T-cell (primary cell): ENCODE measurements around the gene DOCK4. TPM values are rescaled to one million over a fixed set of nuclear protein-coding genes. Genes with fewer than 3 reads are reported as not detected.

ENCODE experiments used
- ATAC-seq, 4 experiments: fragments of 200-7000 bp in 3 of 4; fragments of 150-1000 bp in 1 of 4; cut with Tn5 transposase; replicated peaks in 1 of 4; 1 replicate in 3 of 4; 2 replicates in 1 of 4; pipeline ENCODE4 v1.10.0; 2021; ENCODE audit warnings: moderate library complexity in 3 of 4, mild to moderate bottlenecking in 2 of 4, moderate number of reproducible peaks in 1 of 4
- CTCF ChIA-PET, 2 donors: fragments of 300-600 bp; sonication (Branson Sonifier 250); formaldehyde crosslinking; loops; one replicate each; lab custom pipeline; 2022; ENCODE audit warnings: antibody characterized with exemption in 2 of 2; lab: Charles Lee
- POLR2A ChIA-PET, 2 donors: fragments of 300-600 bp; sonication (Branson Sonifier 250); formaldehyde crosslinking; loops; one replicate each; lab custom pipeline; 2022; ENCODE audit warnings: antibody characterized with exemption in 2 of 2; lab: Charles Lee
- DNase-seq, 35 experiments: peaks; one replicate each; pipeline versions ENCODE4 v3.0.0 to v3.0.0-alpha.2; 2013 to 2023
- H3K27ac ChIP-seq: one replicate; pipeline ENCODE4 v1.5.1; 2013; ENCODE audit warnings: low read length
- H3K27me3 ChIP-seq, 2 experiments: replicated peaks in 1 of 2; 1 replicate in 1 of 2; 2 replicates in 1 of 2; pipeline versions ENCODE4 v1.6.1 to v1.7.0; 2013; ENCODE audit warnings: low read length in 1 of 2, mixed read lengths in 1 of 2; ENCODE audit not compliant: control insufficient read depth in 2 of 2, insufficient read depth in 2 of 2; ENCODE audit errors: extremely low read depth in 1 of 2
- H3K36me3 ChIP-seq, 2 donors: 1 replicate in 1 of 2; 2 replicates in 1 of 2; pipeline versions ENCODE4 v1.6.1 to v1.7.0; 2013; ENCODE audit warnings: low read length in 1 of 2; ENCODE audit not compliant: control insufficient read depth in 2 of 2, insufficient read depth in 1 of 2; ENCODE audit errors: extremely low read depth in 1 of 2
- H3K4me1 ChIP-seq, 2 experiments: 1 replicate in 1 of 2; 2 replicates in 1 of 2; pipeline versions ENCODE4 v1.6.1 to v1.7.0; 2013; ENCODE audit warnings: low read length in 2 of 2, mixed read lengths in 1 of 2; ENCODE audit not compliant: insufficient read depth in 2 of 2, control insufficient read depth in 1 of 2; ENCODE audit errors: extremely low read depth in 1 of 2
- H3K4me3 ChIP-seq, 2 donors: 1 replicate in 1 of 2; 2 replicates in 1 of 2; pipeline versions ENCODE4 v1.5.1 to v1.7.0; 2013; ENCODE audit warnings: mild to moderate bottlenecking in 2 of 2, low read length in 1 of 2, moderate library complexity in 1 of 2; ENCODE audit not compliant: control insufficient read depth in 1 of 2; ENCODE audit errors: extremely low read depth in 1 of 2
- H3K9me3 ChIP-seq: 2 replicates; pipeline ENCODE4 v1.7.0; 2013
- H3K27ac Mint-ChIP-seq, 2 donors: one replicate each; pipeline ENCODE4 v1.8.0; 2020 to 2021; ENCODE audit warnings: mild to moderate bottlenecking in 2 of 2, mixed read lengths in 2 of 2
- H3K27me3 Mint-ChIP-seq, 2 donors: one replicate each; pipeline ENCODE4 v1.8.0; 2021 to 2022; ENCODE audit warnings: mixed read lengths in 2 of 2
- H3K36me3 Mint-ChIP-seq: one replicate; pipeline ENCODE4 v1.8.0; 2021; ENCODE audit warnings: mixed read lengths
- H3K4me1 Mint-ChIP-seq, 3 donors: one replicate each; pipeline ENCODE4 v1.8.0; 2020 to 2022; ENCODE audit warnings: mixed read lengths in 3 of 3, mild to moderate bottlenecking in 1 of 3
- H3K4me3 Mint-ChIP-seq, 3 donors: one replicate each; pipeline ENCODE4 v1.8.0; 2020 to 2022; ENCODE audit warnings: mild to moderate bottlenecking in 3 of 3, mixed read lengths in 3 of 3, moderate library complexity in 3 of 3
- H3K9me3 Mint-ChIP-seq, 3 donors: one replicate each; pipeline ENCODE4 v1.8.0; 2020 to 2022; ENCODE audit warnings: mixed read lengths in 3 of 3
- WGBS: methylation state at CpG from one replicate; pipeline ENCODE4 v1.1.5; 2013; ENCODE audit warnings: missing lambda C conversion rate; ENCODE audit not compliant: insufficient coverage; 5-methylcytosine and 5-hydroxymethylcytosine counted together
- total RNA-seq, 35 experiments: library from RNA in 6 of 35; stranded (reverse) in 6 of 35; fragments of 120-200 nt in 1 of 35; gene quantifications; one replicate each; pipeline versions ENCODE4 v1.2.1 to v1.2.4 and lab custom pipeline; 2013 to 2026

Gene DOCK4
- total RNA-seq, 5 donors from 2014 or later (not counting 1 experiment from before 2014, with no cell fraction given) = 0.35 to 1.4 (median 0.85) TPM

DNA sequence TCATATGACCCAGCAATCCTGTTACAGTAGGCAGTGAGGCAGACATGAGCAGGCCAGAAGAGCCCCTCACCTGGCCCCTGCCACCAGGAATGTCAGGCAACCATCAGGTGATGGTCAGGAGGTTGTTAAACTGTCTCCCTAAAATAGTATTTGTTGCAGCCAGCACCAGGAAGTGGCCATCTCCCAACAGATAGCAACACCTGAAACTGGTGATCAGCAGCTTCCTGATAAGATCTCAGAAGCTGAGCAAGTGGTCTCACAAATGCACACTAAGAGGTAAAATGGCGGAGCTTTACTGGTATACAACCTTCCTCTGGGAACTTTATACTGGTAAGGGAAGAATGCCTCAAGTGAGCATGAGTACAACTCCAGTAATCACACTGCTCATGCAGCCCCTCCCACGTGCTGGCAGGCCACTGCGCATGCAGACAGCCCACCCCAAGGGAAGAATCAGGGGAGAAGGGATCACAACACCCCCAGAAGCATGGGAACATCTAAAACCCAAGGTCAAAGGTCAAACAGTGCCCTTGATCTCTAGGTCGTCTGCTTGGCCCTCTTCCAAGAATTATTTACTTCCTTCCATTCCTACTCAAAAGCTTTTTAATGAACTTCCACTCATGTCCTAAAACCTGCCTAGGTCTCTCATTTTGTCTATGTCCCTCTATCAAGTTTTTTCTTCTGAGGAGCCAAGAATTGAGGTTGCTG is 133.5 kb downstream of the DOCK4 start:
- Mint-ChIP-seq H3K9me3 (peaks cover 0 to 7% (median 0%) of the 10 kb centered on the region in 3 donors), H3K27ac (no peak overlapping the region), H3K4me1 (no peaks in the 10 kb centered on the region), H3K4me3 (no peak overlapping the region), H3K36me3 (no peaks in the 10 kb centered on the region), H3K27me3 (peaks cover 6 to 11% of the 10 kb centered on the region in 2 donors)
- POLR2A ChIA-PET = no interaction called here
- Histone ChIP-seq H3K4me1 (no peaks in the 10 kb centered on the region), H3K27ac (no peak overlapping the region), H3K9me3 (no peaks in the 10 kb centered on the region), H3K27me3 (no peaks in the 10 kb centered on the region), H3K36me3 (no peaks in the 10 kb centered on the region), H3K4me3 (no peak overlapping the region)
- CTCF ChIA-PET = no interaction called here
- DNase-seq (no peak), ATAC-seq (no peak)
- 100% methylated on average over 1 of the region's 4 CpGs for WGBS

GRCh38 chr7:112071856-112072255 is 134.3 kb downstream of the DOCK4 start:
- no peaks in the 10 kb centered on the region for H3K36me3 Mint-ChIP-seq
- no peaks in the 10 kb centered on the region for H3K4me1 Mint-ChIP-seq
- ATAC-seq (no peak), DNase-seq (no peak)
- no peaks in the 10 kb centered on the region for H3K27me3 ChIP-seq
- H3K9me3 ChIP-seq = no peaks in the 10 kb centered on the region
- H3K27ac ChIP-seq = no peak overlapping the region
- H3K4me3 ChIP-seq = no peak overlapping the region
- no peak overlapping the region for H3K27ac Mint-ChIP-seq
- peaks cover 6 to 11% of the 10 kb centered on the region in 2 donors for H3K27me3 Mint-ChIP-seq
- H3K9me3 Mint-ChIP-seq = peaks cover 0 to 7% (median 0%) of the 10 kb centered on the region in 3 donors
- H3K4me1 ChIP-seq = no peaks in the 10 kb centered on the region
- no peaks in the 10 kb centered on the region for H3K36me3 ChIP-seq
- no peak overlapping the region for H3K4me3 Mint-ChIP-seq
- ChIA-PET CTCF (no interaction called here), POLR2A (no interaction called here)

- Mint-ChIP-seq H3K4me3 (no peak overlapping the region), H3K27me3 (peaks cover 5 to 11% of the 10 kb centered on the region in 2 donors), H3K4me1 (no peaks in the 10 kb centered on the region), H3K36me3 (no peaks in the 10 kb centered on the region), H3K9me3 (peaks cover 0 to 7% (median 0%) of the 10 kb centered on the region in 3 donors), H3K27ac (no peak overlapping the region)
- no CpG with 5 or more reads among the region's 5 CpGs for WGBS
- no peak for ATAC-seq
- H3K27ac ChIP-seq = no peak overlapping the region
- POLR2A ChIA-PET = no interaction called here
- no peaks in the 10 kb centered on the region for H3K27me3 ChIP-seq
- no peaks in the 10 kb centered on the region for H3K4me1 ChIP-seq
- no peaks in the 10 kb centered on the region for H3K9me3 ChIP-seq
- no peak for DNase-seq
- H3K36me3 ChIP-seq = no peaks in the 10 kb centered on the region
- H3K4me3 ChIP-seq = no peak overlapping the region
- CTCF ChIA-PET = no interaction called here
Measured at GRCh38 chr7:112070674-112071256, 135.4 kb downstream of the DOCK4 start.

DNA sequence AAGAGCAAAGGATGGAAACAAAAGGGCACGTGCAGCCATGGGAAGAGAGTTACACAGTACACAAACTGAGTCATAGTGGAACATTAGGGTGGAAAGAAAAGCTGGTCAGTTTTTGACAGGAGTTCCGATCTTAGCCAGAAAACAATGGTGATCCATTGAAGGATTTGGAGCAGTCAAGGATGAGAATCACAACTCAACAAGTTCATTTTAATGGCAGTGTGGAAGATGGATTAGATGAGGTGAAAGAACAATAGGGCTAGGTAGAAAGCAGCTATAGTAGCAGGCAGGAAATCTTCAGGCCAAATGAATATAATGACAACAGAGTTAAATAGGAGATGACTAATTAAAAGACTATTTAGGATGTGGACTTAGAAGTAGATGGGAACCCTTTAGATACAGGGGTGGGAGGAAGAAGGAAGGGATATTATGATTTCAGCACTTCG is 136.3 kb downstream of the DOCK4 start:
- no peaks in the 10 kb centered on the region for H3K4me1 Mint-ChIP-seq
- ATAC-seq (no peak), DNase-seq (no peak)
- ChIA-PET CTCF (no interaction called here), POLR2A (no interaction called here)
- no peaks in the 10 kb centered on the region for H3K36me3 Mint-ChIP-seq
- H3K4me3 ChIP-seq = no peak overlapping the region
- H3K27ac Mint-ChIP-seq = no peak overlapping the region
- WGBS = 49% methylated on average over 2 of the region's 3 CpGs
- H3K4me3 Mint-ChIP-seq = no peak overlapping the region
- no peaks in the 10 kb centered on the region for H3K27me3 ChIP-seq
- H3K9me3 ChIP-seq = no peaks in the 10 kb centered on the region
- H3K27ac ChIP-seq = no peak overlapping the region
- H3K36me3 ChIP-seq = no peaks in the 10 kb centered on the region
- no peaks in the 10 kb centered on the region for H3K4me1 ChIP-seq
- peaks cover 0 to 6% (median 0%) of the 10 kb centered on the region in 3 donors for H3K9me3 Mint-ChIP-seq
- peaks cover 5 to 6% of the 10 kb centered on the region in 2 donors for H3K27me3 Mint-ChIP-seq

DNA sequence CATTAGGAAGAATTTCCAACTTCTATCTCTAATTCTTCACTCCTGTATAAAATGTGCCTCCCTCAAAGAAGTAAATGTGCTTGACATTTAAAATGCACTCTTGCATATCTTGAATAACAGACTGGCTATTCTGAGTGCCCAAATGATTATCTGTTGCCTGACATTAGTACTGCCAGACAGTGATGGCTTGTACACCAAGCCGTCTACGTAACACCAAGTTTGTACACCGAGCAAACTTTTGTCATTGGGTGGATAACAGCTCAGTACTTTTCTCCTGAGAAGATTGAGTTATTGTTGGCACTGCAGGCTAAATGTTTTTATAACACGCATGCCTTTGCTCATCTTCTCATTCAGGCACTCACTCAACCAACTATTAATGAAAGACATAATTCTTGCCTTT is 137.2 kb downstream of the DOCK4 start:
- Mint-ChIP-seq H3K4me1 (no peaks in the 10 kb centered on the region), H3K27ac (no peak overlapping the region), H3K36me3 (no peaks in the 10 kb centered on the region), H3K9me3 (no peaks in the 10 kb centered on the region), H3K27me3 (peaks cover 0 to 5% of the 10 kb centered on the region in 2 donors), H3K4me3 (no peak overlapping the region)
- POLR2A ChIA-PET = no interaction called here
- H3K27ac ChIP-seq = no peak overlapping the region
- ATAC-seq = no peak
- H3K27me3 ChIP-seq = no peaks in the 10 kb centered on the region
- no peak overlapping the region for H3K4me3 ChIP-seq
- WGBS = 67% methylated on average over 1 of the region's 4 CpGs
- H3K36me3 ChIP-seq = no peaks in the 10 kb centered on the region
- no peaks in the 10 kb centered on the region for H3K9me3 ChIP-seq
- CTCF ChIA-PET = no interaction called here
- no peak for DNase-seq
- no peaks in the 10 kb centered on the region for H3K4me1 ChIP-seq

- peaks cover 0 to 6% of the 10 kb centered on the region in 2 donors for H3K27me3 Mint-ChIP-seq
- no peaks in the 10 kb centered on the region for H3K9me3 Mint-ChIP-seq
- no peak overlapping the region for H3K4me3 Mint-ChIP-seq
- DNase-seq (no peak), ATAC-seq (no peak)
- Histone ChIP-seq H3K9me3 (no peaks in the 10 kb centered on the region), H3K36me3 (no peaks in the 10 kb centered on the region), H3K4me3 (no peak overlapping the region), H3K4me1 (no peaks in the 10 kb centered on the region), H3K27ac (no peak overlapping the region), H3K27me3 (no peaks in the 10 kb centered on the region)
- ChIA-PET POLR2A (no interaction called here), CTCF (no interaction called here)
- H3K36me3 Mint-ChIP-seq = no peaks in the 10 kb centered on the region
- 71% methylated on average over 1 of the region's 5 CpGs for WGBS
- no peaks in the 10 kb centered on the region for H3K4me1 Mint-ChIP-seq
- H3K27ac Mint-ChIP-seq = no peak overlapping the region
Measured at GRCh38 chr7:112067632-112068540, 138.3 kb downstream of the DOCK4 start.
